Measurements from ENCODE around the gene CDH18.

CDH18 gene

GRCh38 chr5:19767987-19768386 lies 220.0 kb downstream of the CDH18 start:
- H3K4me3 ChIP-seq (replicated peaks in 1 of 2; ENCODE audit: low read depth in 2 of 2, low read length in 2 of 2): no peak overlapping the region
- DNase-seq (ENCODE audit: low read depth in 2 of 2): peak in 1 of 2 donors; percentile 54
- TF ChIP-seq CTCF (IDR thresholded peaks at IDR 0.05; ENCODE audit: low read depth, low read length): no peak

- TF ChIP-seq CTCF (IDR thresholded peaks at IDR 0.05; ENCODE audit: low read depth, low read length): no peak
- H3K4me3 ChIP-seq (replicated peaks in 1 of 2; ENCODE audit: low read depth in 2 of 2, low read length in 2 of 2): no peak overlapping the region
- no peak for DNase-seq (ENCODE audit: low read depth in 2 of 2)
Observed at GRCh38 chr5:19753579-19753978, 234.4 kb downstream of the CDH18 start.

- TF ChIP-seq CTCF (IDR thresholded peaks at IDR 0.05; ENCODE audit: low read depth, low read length): no peak
- no peak overlapping the region for H3K4me3 ChIP-seq (replicated peaks in 1 of 2; ENCODE audit: low read depth in 2 of 2, low read length in 2 of 2)
- no peak for DNase-seq (ENCODE audit: low read depth in 2 of 2)
Observed at GRCh38 chr5:19751326-19751725, 236.7 kb downstream of the CDH18 start.

GRCh38 chr5:19745247-19745646 lies 242.8 kb downstream of the CDH18 start:
- no peak overlapping the region for H3K4me3 ChIP-seq (replicated peaks in 1 of 2; ENCODE audit: low read depth in 2 of 2, low read length in 2 of 2)
- no peak for DNase-seq (ENCODE audit: low read depth in 2 of 2)
- TF ChIP-seq CTCF (IDR thresholded peaks at IDR 0.05; ENCODE audit: low read depth, low read length): no peak

GRCh38 chr5:19739671-19740070 lies 248.3 kb downstream of the CDH18 start:
- H3K4me3 ChIP-seq (replicated peaks in 1 of 2; ENCODE audit: low read depth in 2 of 2, low read length in 2 of 2): no peak overlapping the region
- no peak for DNase-seq (ENCODE audit: low read depth in 2 of 2)
- no peak for TF ChIP-seq CTCF (IDR thresholded peaks at IDR 0.05; ENCODE audit: low read depth, low read length)

- TF ChIP-seq CTCF (IDR thresholded peaks at IDR 0.05; ENCODE audit: low read depth, low read length): no peak
- no peak overlapping the region for H3K4me3 ChIP-seq (replicated peaks in 1 of 2; ENCODE audit: low read depth in 2 of 2, low read length in 2 of 2)
- DNase-seq (ENCODE audit: low read depth in 2 of 2): no peak
Observed at GRCh38 chr5:19734776-19735175, 253.2 kb downstream of the CDH18 start.
